Liver (tissue), 9 donors: ENCODE results near the gene C3orf52. TPM values are rescaled to one million over a fixed set of nuclear protein-coding genes. Genes with fewer than 3 reads are reported as not detected.

Source experiments
- DNase-seq: peaks from one replicate; pipeline ENCODE4 v3.0.0-alpha.2; 2017; ENCODE audit warnings: low spot score
- H3K27ac ChIP-seq, 2 donors: one replicate each; pipeline ENCODE4 v1.7.0; 2013; ENCODE audit warnings: inconsistent platforms in 2 of 2, low read length in 2 of 2, control low read depth in 1 of 2, low read depth in 1 of 2, mild to moderate bottlenecking in 1 of 2
- H3K27me3 ChIP-seq, 4 donors: one replicate each; pipeline versions ENCODE4 v1.6.1 to v1.7.0; 2013; ENCODE audit warnings: low read length in 3 of 4, inconsistent platforms in 1 of 4, mild to moderate bottlenecking in 1 of 4, moderate library complexity in 1 of 4; ENCODE audit not compliant: control insufficient read depth in 4 of 4, insufficient read depth in 4 of 4
- H3K36me3 ChIP-seq, 4 donors: one replicate each; pipeline versions ENCODE4 v1.6.1 to v1.7.0; 2013; ENCODE audit warnings: low read length in 3 of 4, mild to moderate bottlenecking in 3 of 4, low read depth in 1 of 4, moderate library complexity in 1 of 4; ENCODE audit not compliant: control insufficient read depth in 4 of 4, insufficient read depth in 3 of 4
- H3K4me1 ChIP-seq, 4 donors: one replicate each; pipeline versions ENCODE4 v1.6.1 to v1.7.0; 2013; ENCODE audit warnings: low read length in 3 of 4, mild to moderate bottlenecking in 3 of 4, moderate library complexity in 1 of 4; ENCODE audit not compliant: control insufficient read depth in 4 of 4, insufficient read depth in 4 of 4
- H3K4me3 ChIP-seq, 3 donors: one replicate each; pipeline versions ENCODE4 v1.6.1 to v1.7.0; 2013; ENCODE audit warnings: low read length in 3 of 3, control low read depth in 1 of 3, low read depth in 1 of 3, mild to moderate bottlenecking in 1 of 3
- H3K9ac ChIP-seq, 2 donors: one replicate each; pipeline ENCODE4 v1.7.0; 2013; ENCODE audit warnings: low read length in 2 of 2, mild to moderate bottlenecking in 2 of 2, moderate library complexity in 2 of 2, control low read depth in 1 of 2, low read depth in 1 of 2
- H3K9me3 ChIP-seq, 4 donors: one replicate each; pipeline versions ENCODE4 v1.6.1 to v1.7.0; 2013; ENCODE audit warnings: low read length in 3 of 4; ENCODE audit not compliant: control insufficient read depth in 4 of 4
- ATF3 ChIP-seq: IDR thresholded peaks from 2 replicates; pipeline ENCODE4 v1.6.1; 2016; ENCODE audit warnings: antibody characterized with exemption
- EGR1 ChIP-seq, 2 donors: IDR thresholded peaks; 2 replicates each; pipeline ENCODE4 v1.6.1; 2016 to 2018; ENCODE audit warnings: antibody characterized with exemption in 2 of 2, low read depth in 2 of 2
- FOXA1 ChIP-seq: IDR thresholded peaks from 2 replicates; pipeline ENCODE4 v1.6.1; 2016; ENCODE audit warnings: antibody characterized with exemption
- FOXA2 ChIP-seq: IDR thresholded peaks from 2 replicates; pipeline ENCODE4 v1.6.1; 2016; ENCODE audit warnings: antibody characterized with exemption
- GABPA ChIP-seq, 2 donors: IDR thresholded peaks in 1 of 2; conservative IDR thresholded peaks in 1 of 2; 2 replicates each; pipeline ENCODE4 v1.6.1; 2016; ENCODE audit warnings: antibody characterized with exemption in 2 of 2, mild to moderate bottlenecking in 1 of 2, moderate library complexity in 1 of 2
- HNF4A ChIP-seq, 2 donors: conservative IDR thresholded peaks; 2 replicates each; pipeline ENCODE4 v1.6.1; 2016; ENCODE audit warnings: antibody characterized with exemption in 2 of 2, mild to moderate bottlenecking in 2 of 2
- HNF4G ChIP-seq: IDR thresholded peaks from 2 replicates; pipeline ENCODE4 v1.6.1; 2016; ENCODE audit warnings: antibody characterized with exemption
- JUND ChIP-seq, 2 donors: IDR thresholded peaks; 2 replicates each; pipeline ENCODE4 v1.6.1; 2016; ENCODE audit warnings: antibody characterized with exemption in 2 of 2
- MAX ChIP-seq: IDR thresholded peaks from 2 replicates; pipeline ENCODE4 v1.6.1; 2016; ENCODE audit warnings: antibody characterized with exemption
- NR2F2 ChIP-seq: IDR thresholded peaks from 2 replicates; pipeline ENCODE4 v1.6.1; 2016; ENCODE audit warnings: antibody characterized with exemption
- RAD21 ChIP-seq, 2 donors: IDR thresholded peaks; 2 replicates each; pipeline ENCODE4 v1.6.1; 2016; ENCODE audit warnings: antibody characterized with exemption in 2 of 2, mild to moderate bottlenecking in 2 of 2
- REST ChIP-seq: IDR thresholded peaks from 2 replicates; pipeline ENCODE4 v1.6.1; 2016; ENCODE audit warnings: antibody characterized with exemption, mild to moderate bottlenecking
- RXRA ChIP-seq, 2 donors: IDR thresholded peaks; 2 replicates each; pipeline ENCODE4 v1.6.1; 2017 to 2018; ENCODE audit warnings: antibody characterized with exemption in 2 of 2, mild to moderate bottlenecking in 1 of 2
- SP1 ChIP-seq: IDR thresholded peaks from 2 replicates; pipeline ENCODE4 v1.6.1; 2018; ENCODE audit warnings: antibody characterized with exemption, mild to moderate bottlenecking
- TAF1 ChIP-seq: conservative IDR thresholded peaks from 2 replicates; pipeline ENCODE4 v1.6.1; 2016; ENCODE audit warnings: antibody characterized with exemption, mild to moderate bottlenecking
- YY1 ChIP-seq: IDR thresholded peaks from 2 replicates; pipeline ENCODE4 v1.6.1; 2016; ENCODE audit warnings: antibody characterized with exemption, mild to moderate bottlenecking
- WGBS: extraction: QIAGEN DNeasy Blood & Tissue Kit; methylation state at CpG from one replicate; pipeline ENCODE4 v1.1.7; 2013; 5-methylcytosine and 5-hydroxymethylcytosine counted together
- polyA plus RNA-seq, 2 donors: library from polyadenylated mRNA; stranded (reverse) in 1 of 2; unstranded in 1 of 2; fragments of 200-250 nt in 1 of 2; fragments of >200 nt in 1 of 2; fragmentation: Nextera tagmentation in 1 of 2; extraction: Ambion mirVana in 1 of 2; gene quantifications; one replicate each; pipeline versions ENCODE4 v1.2.1 to v1.2.3, GENCODE V29; 2013 to 2015
- total RNA-seq, 2 donors: library from RNA; depleted of rRNA; stranded (reverse); fragments of >200 nt; gene quantifications; one replicate each; pipeline ENCODE4 v1.2.3, GENCODE V29; 2014
- TF ChIP-seq, protein P1 (sequence below): fragments of 150-350 bp; IDR thresholded peaks from 2 replicates; pipeline ENCODE4 v1.5.1; 2017; ENCODE audit warnings: improper control_type of control experiment, low read depth, low read length; ENCODE audit not compliant: missing input control
- TF ChIP-seq, protein P2 (sequence below): IDR thresholded peaks from 2 replicates; pipeline ENCODE4 v1.6.1; 2016; ENCODE audit warnings: antibody characterized with exemption
- donor health status: healthy.
- donor health status: healthy.
- donor health status: healthy.
- donor health status: healthy.
- donor health status: healthy.

C3orf52 gene
- total and polyA plus RNA-seq, 4 donors: 0.10 to 1.8 (median 0.47) TPM; not detected in 1

DNA sequence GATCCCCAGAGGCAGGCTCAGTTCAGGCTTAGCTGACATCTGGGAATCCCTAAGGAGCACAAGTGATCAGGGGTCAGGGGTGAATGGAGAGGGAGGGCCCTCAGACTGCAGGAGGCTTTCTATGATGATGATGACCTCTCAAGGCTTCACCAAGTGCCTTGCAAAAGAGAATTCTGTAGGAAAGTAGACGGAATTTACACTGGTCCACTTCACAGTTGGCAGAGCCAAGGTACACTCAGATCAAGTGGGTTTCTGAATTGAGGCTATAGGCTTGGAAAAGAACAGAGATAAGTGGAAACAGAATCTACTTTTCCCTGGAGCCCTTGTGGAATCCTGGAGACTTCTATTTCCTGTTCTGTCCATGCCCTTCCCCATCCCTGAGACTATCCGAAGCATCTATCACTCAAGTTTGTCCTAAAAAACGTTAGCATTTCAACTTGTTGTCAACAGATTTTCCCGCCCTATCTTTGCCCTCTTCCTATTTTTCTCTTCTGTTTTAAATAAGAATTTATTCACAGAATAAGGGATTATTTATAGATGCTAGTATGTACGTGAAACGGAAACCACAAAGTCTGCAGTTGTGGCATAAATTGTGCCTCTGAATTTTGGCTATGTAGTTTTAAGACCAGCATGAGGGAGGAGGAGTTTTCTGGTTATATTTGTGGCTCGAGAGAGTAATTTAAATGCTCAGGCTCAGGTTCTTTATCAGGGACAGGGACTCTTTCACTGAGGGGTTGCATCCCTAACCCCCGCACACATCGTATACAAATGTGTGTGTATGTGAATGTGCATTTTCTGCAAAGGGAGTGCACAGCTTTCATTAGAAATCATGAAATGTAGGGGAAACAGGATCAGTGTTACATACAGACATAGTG, 34.0 kb downstream of the C3orf52 start:
- WGBS: 74% methylated on average over 9 of the region's 9 CpGs
- H3K9ac ChIP-seq: no peak overlapping the region
- no peak overlapping the region for H3K27ac ChIP-seq
- H3K9me3 ChIP-seq: no peaks in the 10 kb centered on the region
- no peaks in the 10 kb centered on the region for H3K36me3 ChIP-seq
- TF ChIP-seq FOXA1 (no peak), HNF4A (conservative IDR thresholded peaks at IDR 0.05) (no peak), TAF1 (no peak), JUND (IDR thresholded peaks at IDR 0.05) (no peak), EGR1 (IDR thresholded peaks at IDR 0.05; ENCODE audit: low read depth in 2 of 2) (no peak), MAX (no peak), ATF3 (no peak), HNF4G (no peak), NR2F2 (no peak), SP1 (no peak), YY1 (no peak), GABPA (IDR thresholded peaks at IDR 0.05 in 1 of 2, conservative IDR thresholded peaks at IDR 0.05 in 1 of 2) (no peak), FOXA2 (no peak), REST (no peak), RXRA (IDR thresholded peaks at IDR 0.05) (no peak), RAD21 (IDR thresholded peaks at IDR 0.05) (no peak)
- TF ChIP-seq, protein P1, sequence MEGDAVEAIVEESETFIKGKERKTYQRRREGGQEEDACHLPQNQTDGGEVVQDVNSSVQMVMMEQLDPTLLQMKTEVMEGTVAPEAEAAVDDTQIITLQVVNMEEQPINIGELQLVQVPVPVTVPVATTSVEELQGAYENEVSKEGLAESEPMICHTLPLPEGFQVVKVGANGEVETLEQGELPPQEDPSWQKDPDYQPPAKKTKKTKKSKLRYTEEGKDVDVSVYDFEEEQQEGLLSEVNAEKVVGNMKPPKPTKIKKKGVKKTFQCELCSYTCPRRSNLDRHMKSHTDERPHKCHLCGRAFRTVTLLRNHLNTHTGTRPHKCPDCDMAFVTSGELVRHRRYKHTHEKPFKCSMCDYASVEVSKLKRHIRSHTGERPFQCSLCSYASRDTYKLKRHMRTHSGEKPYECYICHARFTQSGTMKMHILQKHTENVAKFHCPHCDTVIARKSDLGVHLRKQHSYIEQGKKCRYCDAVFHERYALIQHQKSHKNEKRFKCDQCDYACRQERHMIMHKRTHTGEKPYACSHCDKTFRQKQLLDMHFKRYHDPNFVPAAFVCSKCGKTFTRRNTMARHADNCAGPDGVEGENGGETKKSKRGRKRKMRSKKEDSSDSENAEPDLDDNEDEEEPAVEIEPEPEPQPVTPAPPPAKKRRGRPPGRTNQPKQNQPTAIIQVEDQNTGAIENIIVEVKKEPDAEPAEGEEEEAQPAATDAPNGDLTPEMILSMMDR: no peak
- TF ChIP-seq, protein P2, sequence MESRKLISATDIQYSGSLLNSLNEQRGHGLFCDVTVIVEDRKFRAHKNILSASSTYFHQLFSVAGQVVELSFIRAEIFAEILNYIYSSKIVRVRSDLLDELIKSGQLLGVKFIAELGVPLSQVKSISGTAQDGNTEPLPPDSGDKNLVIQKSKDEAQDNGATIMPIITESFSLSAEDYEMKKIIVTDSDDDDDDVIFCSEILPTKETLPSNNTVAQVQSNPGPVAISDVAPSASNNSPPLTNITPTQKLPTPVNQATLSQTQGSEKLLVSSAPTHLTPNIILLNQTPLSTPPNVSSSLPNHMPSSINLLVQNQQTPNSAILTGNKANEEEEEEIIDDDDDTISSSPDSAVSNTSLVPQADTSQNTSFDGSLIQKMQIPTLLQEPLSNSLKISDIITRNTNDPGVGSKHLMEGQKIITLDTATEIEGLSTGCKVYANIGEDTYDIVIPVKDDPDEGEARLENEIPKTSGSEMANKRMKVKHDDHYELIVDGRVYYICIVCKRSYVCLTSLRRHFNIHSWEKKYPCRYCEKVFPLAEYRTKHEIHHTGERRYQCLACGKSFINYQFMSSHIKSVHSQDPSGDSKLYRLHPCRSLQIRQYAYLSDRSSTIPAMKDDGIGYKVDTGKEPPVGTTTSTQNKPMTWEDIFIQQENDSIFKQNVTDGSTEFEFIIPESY: no peak
- peaks cover 0 to 8% (median 0%) of the 10 kb centered on the region in 4 donors for H3K4me1 ChIP-seq
- peaks cover 0 to 5% (median 0%) of the 10 kb centered on the region in 4 donors for H3K27me3 ChIP-seq
- no peak for DNase-seq
- H3K4me3 ChIP-seq: no peak overlapping the region
